HepG2 (cell line): ENCODE data around the gene GPHN. TPM values are rescaled to one million over a fixed set of nuclear protein-coding genes. Genes with fewer than 3 reads are reported as not detected.

Experiments
- ATAC-seq: fragments of 200-7000 bp; cut with Tn5 transposase; 3 replicates; pipeline ENCODE4 v1.9.1; 2020; ENCODE audit warnings: mild to moderate bottlenecking, moderate library complexity
- BruUV-seq: library from RNA; stranded (reverse); fragments of 400-500 nt; replicated peaks from 2 replicates; lab custom pipeline; 2021; lab: Mats Ljungman, UMichigan
- CTCF ChIA-PET: fragments of 300-600 bp; formaldehyde crosslinking; extraction: SDS; loops from one replicate; lab custom pipeline; 2021; ENCODE audit warnings: low total read pairs, inconsistent platforms, low intra/inter-chr PET ratio; lab: Yijun Ruan, JAX
- POLR2A ChIA-PET: fragments of 350-600 bp; sonication (Branson Sonifier 250); formaldehyde crosslinking; loops from one replicate; lab custom pipeline; 2020; ENCODE audit warnings: antibody characterized with exemption, inconsistent platforms; lab: Yijun Ruan, JAX
- DNase-seq: peaks from one replicate; pipeline ENCODE4 v3.0.0-alpha.2; 2015; ENCODE audit warnings: low spot score
- FAIRE-seq: peaks from 3 replicates; lab custom pipeline; 2011; peaks lifted over from hg19 to GRCh38; lab: Jason Lieb, UNC
- H2AFZ ChIP-seq: one replicate; pipeline ENCODE4 v1.6.1; 2011; ENCODE audit warnings: low read length, inconsistent platforms
- H3K27ac ChIP-seq: fragments of 300-600 bp; 3 replicates; pipeline ENCODE4 v1.8.0; 2011; ENCODE audit warnings: mixed run types, mild to moderate bottlenecking, mixed read lengths, low read length, inconsistent platforms; ENCODE audit not compliant: insufficient read depth; ENCODE audit errors: extremely low read length
- H3K27me3 ChIP-seq, 2 experiments: fragments of 200-600 bp in 1 of 2; 2 replicates in 1 of 2; 3 replicates in 1 of 2; pipeline versions ENCODE4 v1.6.0 to v1.8.0; 2011; ENCODE audit warnings: low read length in 2 of 2, mild to moderate bottlenecking in 2 of 2, moderate library complexity in 2 of 2, inconsistent platforms in 1 of 2; ENCODE audit not compliant: insufficient read depth in 2 of 2, control insufficient read depth in 1 of 2
- H3K36me3 ChIP-seq, 2 experiments: fragments of 200-600 bp in 1 of 2; replicated peaks in 1 of 2; 2 replicates in 1 of 2; 3 replicates in 1 of 2; pipeline versions ENCODE4 v1.5.1 to v1.8.0; 2011; ENCODE audit warnings: low read length in 2 of 2, inconsistent platforms in 1 of 2; ENCODE audit not compliant: insufficient read depth in 2 of 2, control insufficient read depth in 1 of 2
- H3K4me1 ChIP-seq: 2 replicates; pipeline ENCODE4 v1.5.1; 2012; ENCODE audit warnings: low read length, inconsistent platforms; ENCODE audit not compliant: insufficient read depth
- H3K4me2 ChIP-seq: 2 replicates; pipeline ENCODE4 v1.6.0; 2011; ENCODE audit warnings: low read depth, low read length, inconsistent platforms
- H3K4me3 ChIP-seq, 3 experiments: fragments of 200-600 bp in 1 of 3; sonication (generic), shearing (Covaris generic) in 1 of 3; replicated peaks in 1 of 3; 2 replicates each; pipeline ENCODE4 v1.5.1; 2011 to 2016; ENCODE audit warnings: low read length in 3 of 3, inconsistent platforms in 2 of 3, low read depth in 2 of 3, mild to moderate bottlenecking in 2 of 3, control low read depth in 1 of 3, mixed read lengths in 1 of 3; ENCODE audit not compliant: insufficient read depth in 1 of 3
- H3K79me2 ChIP-seq: one replicate; pipeline ENCODE4 v1.6.1; 2011; ENCODE audit warnings: low read length, inconsistent platforms; ENCODE audit not compliant: insufficient read depth
- H3K9ac ChIP-seq: 2 replicates; pipeline ENCODE4 v1.6.0; 2011; ENCODE audit warnings: mild to moderate bottlenecking, low read depth, low read length, inconsistent platforms; ENCODE audit not compliant: insufficient read depth
- H3K9me3 ChIP-seq: 2 replicates; pipeline ENCODE4 v1.5.1; 2012; ENCODE audit warnings: mild to moderate bottlenecking, low read length
- H4K20me1 ChIP-seq: 2 replicates; pipeline ENCODE4 v1.6.0; 2011; ENCODE audit warnings: inconsistent platforms, mild to moderate bottlenecking, low read length, moderate library complexity; ENCODE audit not compliant: insufficient read depth
- ARID3A ChIP-seq: IDR thresholded peaks from 2 replicates; pipeline ENCODE4 v1.6.1; 2012; ENCODE audit warnings: low read depth, low read length, improper control_type of control experiment
- MTF2 ChIP-seq: sonication (generic); formaldehyde crosslinking; IDR thresholded peaks from 2 replicates; pipeline ENCODE4 v1.5.0; 2020; ENCODE audit warnings: missing genetic modification reagents, borderline replicate concordance
- STAG1 ChIP-seq: sonication (generic); formaldehyde crosslinking; IDR thresholded peaks from 2 replicates; pipeline ENCODE4 v1.4.0; 2020; ENCODE audit warnings: missing genetic modification reagents
- ZSCAN9 ChIP-seq: IDR thresholded peaks from 2 replicates; pipeline ENCODE4 v1.6.1; 2016; ENCODE audit warnings: borderline replicate concordance
- WGBS: methylation state at CpG from one replicate; pipeline ENCODE4 v1.1.6; 2017; ENCODE audit warnings: low lambda C conversion rate; 5-methylcytosine and 5-hydroxymethylcytosine counted together
- in situ Hi-C: cut with HindIII; loops from 2 replicates; pipeline ENCODE4 v1.10.0; 2017; ENCODE audit warnings: low pct_unique_long_range_greater_than_20kb; ENCODE audit not compliant: extremely low pct_ligation_motif_present
- intact Hi-C: fragments of 100-400 bp; cut with micrococcal nuclease; formaldehyde crosslinking; loops from one replicate; pipeline ENCODE4 v1.10.0; 2022; ENCODE audit not compliant: unreplicated experiment
- polyA plus RNA-seq, 8 experiments: library from polyadenylated mRNA; depleted of rRNA in 3 of 8; stranded (reverse) in 7 of 8; unstranded in 1 of 8; fragments of >200 nt; fragmentation: Illumina TruSeq in 4 of 8; extraction: Trizol in 4 of 8; gene quantifications; 2 replicates each; pipeline versions ENCODE4 v1.2.1 to v1.2.3, GENCODE V29; 2011 to 2016; ENCODE audit warnings: low read depth in 4 of 8, missing spikeins in 1 of 8, mixed read lengths in 1 of 8; ENCODE audit not compliant: insufficient read depth in 1 of 8
- total RNA-seq, 5 experiments: library from RNA; depleted of rRNA; stranded (reverse); fragments of >200 nt; fragmentation: Illumina TruSeq; extraction: Trizol; gene quantifications; 2 replicates each; pipeline ENCODE4 v1.2.3, GENCODE V29; 2016; ENCODE audit warnings: low read depth in 1 of 5

GPHN gene
- total and polyA plus RNA-seq, 2 of the 13 experiments (the other 11 are each of a cell fraction or from before 2014, with no cell fraction given): 12.7 to 19.2 TPM

- Histone ChIP-seq H3K27ac (no peak overlapping the region), H3K9ac (no peak overlapping the region), H3K27me3 (no peaks in the 10 kb centered on the region), H4K20me1 (no peaks in the 10 kb centered on the region), H3K36me3 (no peaks in the 10 kb centered on the region), H2AFZ (no peak overlapping the region), H3K4me2 (no peak overlapping the region), H3K9me3 (no peaks in the 10 kb centered on the region), H3K4me3 (no peak overlapping the region)
- intact Hi-C loops: loop anchor here (5.0 kb wide), 2 partner anchors 124 to 344 kb away; no protein-coding TSS in a partner anchor
- BruUV-seq: no TSS peak
- no peak for FAIRE-seq
- TF ChIP-seq STAG1 (CRISPR knock-in tag): peak; percentile 33
- TF ChIP-seq MTF2 (CRISPR knock-in tag): no peak
- TF ChIP-seq ARID3A: peak; percentile 44; the same call in 1 of the 2 replicates
- TF ChIP-seq, all 625 proteins: peak for 2
- POLR2A ChIA-PET: no interaction called here
- H3K79me2 ChIP-seq: no peaks in the 10 kb centered on the region
- no peaks in the 10 kb centered on the region for H3K4me1 ChIP-seq
- CTCF ChIA-PET: no interaction called here
- ATAC-seq (peak; percentile 64), DNase-seq (peak; percentile 12)
- 100% methylated on average over 2 of the region's 2 CpGs for WGBS
- in situ Hi-C loops: no loop called here
Observed at GRCh38 chr14:66746316-66747006, 238.5 kb downstream of the GPHN start.

- TF ChIP-seq ZSCAN9 (CRISPR knock-in tag): no peak
- H3K4me3 ChIP-seq: no peak overlapping the region
- H3K27ac ChIP-seq: no peak overlapping the region
- H2AFZ ChIP-seq: no peak overlapping the region
- H3K79me2 ChIP-seq: no peaks in the 10 kb centered on the region
- in situ Hi-C loops (no loop called here), intact Hi-C loops (no loop called here)
- ATAC-seq (no peak), DNase-seq (no peak), FAIRE-seq (no peak)
- no peaks in the 10 kb centered on the region for H3K9me3 ChIP-seq
- H3K27me3 ChIP-seq: no peaks in the 10 kb centered on the region
- ChIA-PET POLR2A (no interaction called here), CTCF (no interaction called here)
- H3K4me1 ChIP-seq: no peaks in the 10 kb centered on the region
- BruUV-seq: no TSS peak
- H3K4me2 ChIP-seq: no peak overlapping the region
- H3K9ac ChIP-seq: no peak overlapping the region
- 91% methylated on average over 2 of the region's 2 CpGs for WGBS
- H3K36me3 ChIP-seq: no peaks in the 10 kb centered on the region
- no peaks in the 10 kb centered on the region for H4K20me1 ChIP-seq
Observed at GRCh38 chr14:66752109-66752508, 244.2 kb downstream of the GPHN start.
